Spleen (tissue), 11 donors: Measurements from ENCODE around the gene INKA1. TPM values are rescaled to one million over a fixed set of nuclear protein-coding genes. Genes with fewer than 3 reads are reported as not detected.
A peak's percentile ranks its signal among the peaks of the same experiment; 100 is the strongest.

ENCODE experiments used
- DNase-seq: peaks from one replicate; pipeline ENCODE4 v3.0.0-alpha.2; 2020
- H3K27ac ChIP-seq, 8 donors: fragments of 200-600 bp; sonication (generic) in 7 of 8; 1 replicate in 4 of 8; 2 replicates in 4 of 8; pipeline versions ENCODE4 v1.5.0 to v1.8.0; 2016 to 2021; ENCODE audit warnings: inconsistent platforms in 4 of 8, mild to moderate bottlenecking in 4 of 8, moderate library complexity in 1 of 8
- H3K27me3 ChIP-seq, 7 donors: fragments of 200-600 bp; sonication (generic) in 6 of 7; replicated peaks in 1 of 7; 1 replicate in 4 of 7; 2 replicates in 3 of 7; pipeline versions ENCODE4 v1.5.0 to v1.8.0; 2016 to 2021; ENCODE audit warnings: inconsistent platforms in 3 of 7, mild to moderate bottlenecking in 1 of 7
- H3K36me3 ChIP-seq, 6 donors: fragments of 200-600 bp; sonication (generic) in 5 of 6; 1 replicate in 4 of 6; 2 replicates in 2 of 6; pipeline versions ENCODE4 v1.5.0 to v1.8.0; 2016 to 2021; ENCODE audit warnings: inconsistent platforms in 2 of 6
- H3K4me1 ChIP-seq, 6 donors: fragments of 200-600 bp; sonication (generic) in 5 of 6; 1 replicate in 3 of 6; 2 replicates in 3 of 6; pipeline versions ENCODE4 v1.5.0 to v1.8.0; 2016 to 2021; ENCODE audit warnings: inconsistent platforms in 3 of 6
- H3K4me3 ChIP-seq, 8 donors: fragments of 200-600 bp; sonication (generic) in 7 of 8; 1 replicate in 4 of 8; 2 replicates in 4 of 8; pipeline versions ENCODE4 v1.5.0 to v1.8.0; 2016 to 2021; ENCODE audit warnings: inconsistent platforms in 4 of 8, mild to moderate bottlenecking in 4 of 8, moderate library complexity in 2 of 8
- H3K9me3 ChIP-seq, 8 donors: fragments of 200-600 bp; sonication (generic) in 7 of 8; 1 replicate in 4 of 8; 2 replicates in 4 of 8; pipeline versions ENCODE4 v1.5.0 to v1.8.0; 2016 to 2021; ENCODE audit warnings: inconsistent platforms in 4 of 8
- POLR2A ChIP-seq, 3 donors: fragments of 450-650 bp; IDR thresholded peaks; one replicate each; pipeline ENCODE4 v1.5.1; 2017; ENCODE audit warnings: antibody characterized with exemption in 3 of 3, mild to moderate bottlenecking in 1 of 3
- POLR2AphosphoS5 ChIP-seq, 3 donors: sonication (generic); formaldehyde crosslinking; IDR thresholded peaks; one replicate each; pipeline ENCODE4 v1.5.1; 2017; ENCODE audit warnings: antibody characterized with exemption in 3 of 3
- WGBS, 5 donors: extraction: QIAGEN DNeasy Blood & Tissue Kit in 3 of 5; methylation state at CpG; one replicate each; pipeline versions ENCODE4 v1.1.5 to v1.1.7; 2013 to 2018; 5-methylcytosine and 5-hydroxymethylcytosine counted together
- intact Hi-C: fragments of 100-400 bp; cut with DNase I; formaldehyde crosslinking; loops from one replicate; pipeline ENCODE4 v1.15.0; 2023; ENCODE audit warnings: low total_unique reads
- polyA plus RNA-seq, 3 donors: library from polyadenylated mRNA; stranded (reverse); fragments of 200-250 nt; gene quantifications; one replicate each; pipeline ENCODE4 v1.2.1, GENCODE V29; 2013
- total RNA-seq, 7 donors: library from RNA; depleted of rRNA in 3 of 7; stranded (reverse); fragments of >200 nt in 3 of 7; fragmentation: NEBNext Ultra II Directional in 4 of 7; extraction: Animal tissue kit (Norgen Biotek cat#: 25700) in 4 of 7; gene quantifications; one replicate each; pipeline versions ENCODE4 v1.1.0 to v1.2.1, GENCODE V29; 2016 to 2021
- TF ChIP-seq, protein P1 (sequence below), 11 experiments: fragments of 200-600 bp in 7 of 11; fragments of 450-650 bp in 4 of 11; sonication (generic) in 4 of 11; IDR thresholded peaks in 8 of 11; conservative IDR thresholded peaks in 3 of 11; 1 replicate in 7 of 11; 2 replicates in 4 of 11; pipeline versions ENCODE4 v1.4.0 to v1.8.0; 2016 to 2021; ENCODE audit warnings: antibody characterized with exemption in 11 of 11, inconsistent platforms in 4 of 11, mild to moderate bottlenecking in 1 of 11
- donor health status: healthy with polysubstance abuse.
- donor health status: DM: no; HTN: no; CAD: no; lungs with moderate emphysema.
- donor health status: DM: no; HTN: no; CAD: no.
- donor health status: Bipolar disorder and iron deficiency.
- donor health status: healthy.
- donor health status: DM: no; HTN: no; CAD: no.
- donor health status: DM: yes; HTN: yes; CAD: no.

The INKA1 gene
- total and polyA plus RNA-seq, 10 donors, result 2.8 to 30.6 (median 13.2) TPM

DNA sequence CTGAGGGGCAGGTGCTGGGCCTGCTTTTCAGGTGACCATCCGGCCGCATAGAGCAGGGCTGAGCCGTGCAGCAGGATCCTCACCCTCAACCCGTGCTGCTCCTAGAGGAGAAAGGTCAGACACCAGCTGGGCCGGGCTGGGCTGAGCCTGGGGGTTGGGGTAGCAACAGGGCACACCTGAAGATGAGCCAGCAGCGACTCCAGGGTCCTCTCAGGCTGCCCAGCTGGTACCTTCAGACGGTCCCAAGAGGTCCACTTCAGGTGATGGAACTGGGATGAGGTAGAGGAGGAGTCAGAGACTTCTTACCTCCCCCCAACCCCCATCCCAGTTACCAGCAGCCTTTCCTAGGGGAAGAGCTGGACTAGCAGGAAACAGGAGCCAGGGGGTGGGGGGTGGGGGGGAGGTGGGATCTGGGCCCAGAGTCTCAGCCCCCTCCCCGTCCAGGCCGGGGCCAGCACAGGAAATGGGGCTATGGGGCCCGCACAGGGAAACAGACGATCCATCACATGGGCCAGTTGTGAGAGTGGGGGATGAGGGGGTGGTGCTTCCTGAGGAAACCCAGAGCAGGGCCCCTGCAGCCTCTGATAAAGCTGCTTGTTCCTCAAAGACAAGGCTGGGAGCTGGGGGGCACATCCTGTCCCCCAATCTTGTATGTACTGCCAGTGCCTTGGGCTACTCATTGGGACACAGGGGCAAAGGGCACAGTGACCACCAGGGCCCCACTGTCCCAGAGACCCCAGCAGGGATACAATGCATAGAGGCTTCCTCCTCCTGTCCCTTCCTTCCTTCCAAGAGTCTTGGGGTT, 3.0 kb downstream of the INKA1 start:
- H3K4me3 ChIP-seq, result peak overlapping the region in 4 of 8 donors; percentile 3 to 86 (median 42)
- H3K4me1 ChIP-seq, result peaks cover 42 to 88% (median 58%) of the 10 kb centered on the region in 6 donors
- peak; percentile 89 for DNase-seq
- H3K9me3 ChIP-seq, result no peaks in the 10 kb centered on the region
- peaks cover 0 to 41% (median 24%) of the 10 kb centered on the region in 6 donors for H3K36me3 ChIP-seq
- no peaks in the 10 kb centered on the region for H3K27me3 ChIP-seq
- WGBS, 5 donors, result 3 to 14% (median 11%) methylated on average over 6 to 11 of the region's 11 CpGs
- peak; percentile 47 to 74 (median 70) for TF ChIP-seq POLR2AphosphoS5 (IDR thresholded peaks at IDR 0.05)
- TF ChIP-seq POLR2A (IDR thresholded peaks at IDR 0.05), result peak in 1 of 3 donors; percentile 15
- TF ChIP-seq, protein P1, sequence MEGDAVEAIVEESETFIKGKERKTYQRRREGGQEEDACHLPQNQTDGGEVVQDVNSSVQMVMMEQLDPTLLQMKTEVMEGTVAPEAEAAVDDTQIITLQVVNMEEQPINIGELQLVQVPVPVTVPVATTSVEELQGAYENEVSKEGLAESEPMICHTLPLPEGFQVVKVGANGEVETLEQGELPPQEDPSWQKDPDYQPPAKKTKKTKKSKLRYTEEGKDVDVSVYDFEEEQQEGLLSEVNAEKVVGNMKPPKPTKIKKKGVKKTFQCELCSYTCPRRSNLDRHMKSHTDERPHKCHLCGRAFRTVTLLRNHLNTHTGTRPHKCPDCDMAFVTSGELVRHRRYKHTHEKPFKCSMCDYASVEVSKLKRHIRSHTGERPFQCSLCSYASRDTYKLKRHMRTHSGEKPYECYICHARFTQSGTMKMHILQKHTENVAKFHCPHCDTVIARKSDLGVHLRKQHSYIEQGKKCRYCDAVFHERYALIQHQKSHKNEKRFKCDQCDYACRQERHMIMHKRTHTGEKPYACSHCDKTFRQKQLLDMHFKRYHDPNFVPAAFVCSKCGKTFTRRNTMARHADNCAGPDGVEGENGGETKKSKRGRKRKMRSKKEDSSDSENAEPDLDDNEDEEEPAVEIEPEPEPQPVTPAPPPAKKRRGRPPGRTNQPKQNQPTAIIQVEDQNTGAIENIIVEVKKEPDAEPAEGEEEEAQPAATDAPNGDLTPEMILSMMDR (IDR thresholded peaks at IDR 0.05 in 8 of 11, conservative IDR thresholded peaks at IDR 0.05 in 3 of 11), result no peak
- H3K27ac ChIP-seq, result peak overlapping the region; percentile 83 to 97 (median 93)
- intact Hi-C loops, result no loop called here

DNA sequence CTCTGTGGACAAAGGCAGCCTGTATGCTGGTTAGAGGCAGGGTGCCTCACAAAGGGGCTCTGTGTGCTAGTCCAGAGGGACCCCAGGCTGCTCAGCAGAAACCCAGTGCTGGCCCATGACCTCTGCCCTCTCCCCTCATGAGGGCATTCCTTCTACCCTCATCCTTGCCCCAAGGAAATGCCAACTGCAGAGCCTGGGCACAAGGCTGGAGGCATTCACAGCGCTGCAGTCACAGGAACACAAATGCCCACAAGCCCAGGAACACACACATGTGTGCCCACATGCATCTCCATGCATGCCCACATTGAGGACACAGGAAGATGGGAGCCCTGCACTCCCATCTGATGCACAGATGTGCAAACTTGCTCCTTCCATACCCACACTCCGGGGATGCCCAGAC, 3.8 kb downstream of the INKA1 start:
- Histone ChIP-seq H3K4me1 (peaks cover 42 to 93% (median 62%) of the 10 kb centered on the region in 6 donors), H3K9me3 (no peaks in the 10 kb centered on the region), H3K36me3 (peaks cover 0 to 48% (median 32%) of the 10 kb centered on the region in 6 donors), H3K27me3 (no peaks in the 10 kb centered on the region), H3K27ac (peak overlapping the region; percentile 83 to 97 (median 93)), H3K4me3 (peak overlapping the region in 1 of 8 donors; percentile 76)
- TF ChIP-seq, protein P1 (IDR thresholded peaks at IDR 0.05 in 8 of 11, conservative IDR thresholded peaks at IDR 0.05 in 3 of 11), result no peak
- no peak for TF ChIP-seq POLR2A (IDR thresholded peaks at IDR 0.05)
- no peak for TF ChIP-seq POLR2AphosphoS5 (IDR thresholded peaks at IDR 0.05)
- intact Hi-C loops, result no loop called here
- 23 to 57% (median 35%) methylated on average over 1 to 2 of the region's 2 CpGs for WGBS, 5 donors
- DNase-seq, result no peak

DNA sequence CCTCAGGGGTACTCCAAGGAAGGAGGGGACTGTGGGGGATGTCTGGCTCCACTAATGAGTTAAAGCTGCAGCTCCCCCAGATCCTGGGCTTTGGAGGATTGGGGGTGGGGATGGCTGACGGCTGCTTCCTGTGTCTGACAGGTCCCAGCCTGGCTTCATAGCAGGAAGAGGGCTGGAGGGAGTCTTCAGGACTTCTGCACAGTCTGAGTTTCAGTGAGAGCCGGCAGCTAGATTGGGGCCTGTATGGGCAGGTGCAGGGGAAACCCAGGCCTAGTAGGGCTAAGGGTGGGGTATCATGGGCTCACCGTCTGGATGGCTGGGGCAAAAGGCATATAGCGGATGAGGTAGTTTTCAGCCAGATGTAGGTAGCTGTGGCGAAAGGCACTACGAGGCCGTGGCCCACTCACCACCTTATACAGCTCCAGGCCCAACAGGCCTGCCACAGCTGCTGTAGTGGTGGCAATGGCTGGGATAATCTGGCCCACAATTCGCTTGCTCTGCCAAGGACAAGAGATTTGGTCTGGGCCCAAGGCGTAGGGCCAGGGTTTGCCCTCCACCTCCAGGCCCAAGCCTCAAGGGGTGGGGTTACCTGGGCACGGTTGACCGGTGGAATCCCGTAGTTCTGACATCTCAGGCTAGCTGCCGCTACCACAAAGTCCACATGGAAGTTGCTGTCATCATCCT, 4.5 kb downstream of the INKA1 start:
- 40 to 59% (median 50%) methylated on average over 4 to 13 of the region's 13 CpGs for WGBS, 5 donors
- Histone ChIP-seq H3K4me1 (peaks cover 47 to 93% (median 64%) of the 10 kb centered on the region in 6 donors), H3K9me3 (no peaks in the 10 kb centered on the region), H3K4me3 (no peak overlapping the region), H3K36me3 (peaks cover 0 to 56% (median 38%) of the 10 kb centered on the region in 6 donors), H3K27me3 (no peaks in the 10 kb centered on the region), H3K27ac (peak overlapping the region; percentile 83 to 97 (median 93))
- peak in 2 of 3 donors; percentile 53 to 56 for TF ChIP-seq POLR2AphosphoS5 (IDR thresholded peaks at IDR 0.05)
- TF ChIP-seq, protein P1 (IDR thresholded peaks at IDR 0.05 in 8 of 11, conservative IDR thresholded peaks at IDR 0.05 in 3 of 11), result no peak
- DNase-seq, result no peak
- intact Hi-C loops, result no loop called here
